Measurements from ENCODE around the gene ST8SIA1.

- TF ChIP-seq POLR2AphosphoS5 (IDR thresholded peaks at IDR 0.05; ENCODE audit: low read depth, low read length), result no peak
- no peak for TF ChIP-seq POLR2A (IDR thresholded peaks at IDR 0.05; ENCODE audit: low read depth, low read length)
- TF ChIP-seq TAF1 (IDR thresholded peaks at IDR 0.05; ENCODE audit: low read depth, low read length), result no peak
- no peak for TF ChIP-seq SPI1 (IDR thresholded peaks at IDR 0.05; ENCODE audit: low read depth, low read length)
- TF ChIP-seq POU2F2 (IDR thresholded peaks at IDR 0.05; ENCODE audit: low read depth, low read length), result no peak
- TF ChIP-seq PAX5 (IDR thresholded peaks at IDR 0.05; ENCODE audit: insufficient read depth, low read length, severe bottlenecking), result no peak
These were observed 96.3 kb downstream of the ST8SIA1 start for GRCh38 chr12:22238211-22238610.

All from GM12891 (cell line).